D721Med (cell line): ENCODE measurements around the gene DAPK1.

Source experiments
- DNase-seq: peaks from one replicate; pipeline ENCODE4 v3.0.0; 2011; ENCODE audit warnings: low spot score; ENCODE audit not compliant: insufficient read length
- FAIRE-seq: peaks from 2 replicates; lab custom pipeline; 2011; peaks lifted over from hg19 to GRCh38; lab: Jason Lieb, UNC
- TF ChIP-seq, protein P1 (sequence below): IDR thresholded peaks from 2 replicates; pipeline ENCODE4 v1.5.1; 2012; ENCODE audit warnings: mild to moderate bottlenecking, control low read depth; ENCODE audit not compliant: insufficient read depth; ENCODE audit errors: missing control alignments

Gene DAPK1

DNA sequence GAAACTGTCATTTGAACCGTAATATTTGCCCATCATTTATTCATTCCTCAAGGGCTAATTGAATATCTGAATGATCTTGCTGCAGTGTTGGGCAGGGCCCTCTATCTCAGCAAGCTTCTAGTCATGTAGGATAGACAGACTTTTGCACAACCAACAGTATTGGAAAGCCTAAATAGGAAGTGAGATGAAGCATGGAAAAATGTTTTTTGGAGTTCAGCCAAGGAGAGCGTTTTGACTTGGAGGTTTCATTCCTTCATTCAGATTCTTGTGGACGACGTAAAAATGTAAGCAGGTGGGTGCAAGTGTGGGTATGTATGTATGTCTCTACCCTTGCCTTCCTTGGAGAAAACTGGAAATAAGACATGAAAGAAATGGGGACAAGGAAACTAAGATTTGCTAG, 15.5 kb downstream of the DAPK1 start:
- no peak for FAIRE-seq
- TF ChIP-seq, protein P1, sequence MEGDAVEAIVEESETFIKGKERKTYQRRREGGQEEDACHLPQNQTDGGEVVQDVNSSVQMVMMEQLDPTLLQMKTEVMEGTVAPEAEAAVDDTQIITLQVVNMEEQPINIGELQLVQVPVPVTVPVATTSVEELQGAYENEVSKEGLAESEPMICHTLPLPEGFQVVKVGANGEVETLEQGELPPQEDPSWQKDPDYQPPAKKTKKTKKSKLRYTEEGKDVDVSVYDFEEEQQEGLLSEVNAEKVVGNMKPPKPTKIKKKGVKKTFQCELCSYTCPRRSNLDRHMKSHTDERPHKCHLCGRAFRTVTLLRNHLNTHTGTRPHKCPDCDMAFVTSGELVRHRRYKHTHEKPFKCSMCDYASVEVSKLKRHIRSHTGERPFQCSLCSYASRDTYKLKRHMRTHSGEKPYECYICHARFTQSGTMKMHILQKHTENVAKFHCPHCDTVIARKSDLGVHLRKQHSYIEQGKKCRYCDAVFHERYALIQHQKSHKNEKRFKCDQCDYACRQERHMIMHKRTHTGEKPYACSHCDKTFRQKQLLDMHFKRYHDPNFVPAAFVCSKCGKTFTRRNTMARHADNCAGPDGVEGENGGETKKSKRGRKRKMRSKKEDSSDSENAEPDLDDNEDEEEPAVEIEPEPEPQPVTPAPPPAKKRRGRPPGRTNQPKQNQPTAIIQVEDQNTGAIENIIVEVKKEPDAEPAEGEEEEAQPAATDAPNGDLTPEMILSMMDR = no peak
- DNase-seq = no peak

DNA sequence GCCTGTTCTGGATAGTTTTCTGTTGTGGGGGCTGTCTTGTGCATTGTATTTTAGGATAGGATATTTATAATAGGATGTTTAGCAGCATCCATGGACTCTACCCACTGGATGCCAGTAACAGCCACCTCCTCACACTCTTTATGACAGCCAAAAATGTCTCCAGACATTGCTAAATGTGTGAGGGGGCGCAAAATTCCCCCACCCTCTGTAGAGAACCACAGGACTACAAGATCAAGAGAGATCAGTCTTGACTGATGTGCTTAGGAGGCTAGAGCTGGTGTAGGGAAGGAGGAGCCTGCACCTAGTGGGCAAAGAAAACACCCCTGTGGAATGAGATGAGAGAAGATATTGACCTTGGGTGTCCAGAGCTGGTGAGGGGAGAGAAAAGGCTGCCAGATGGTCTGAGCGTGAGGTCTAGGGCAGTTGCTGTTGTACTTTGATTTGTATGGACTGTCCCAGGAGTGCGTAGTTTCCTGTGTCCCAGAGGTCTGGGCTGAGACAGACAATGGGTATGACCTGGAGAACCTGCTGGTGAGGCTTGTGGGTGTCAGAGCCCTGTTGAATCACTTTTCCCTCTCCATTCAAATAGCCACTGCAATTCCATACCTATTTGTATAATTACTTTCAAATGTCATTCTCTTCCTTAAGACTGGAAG, 16.3 kb downstream of the DAPK1 start:
- TF ChIP-seq, protein P1 = no peak
- FAIRE-seq (no peak), DNase-seq (no peak)

DNA sequence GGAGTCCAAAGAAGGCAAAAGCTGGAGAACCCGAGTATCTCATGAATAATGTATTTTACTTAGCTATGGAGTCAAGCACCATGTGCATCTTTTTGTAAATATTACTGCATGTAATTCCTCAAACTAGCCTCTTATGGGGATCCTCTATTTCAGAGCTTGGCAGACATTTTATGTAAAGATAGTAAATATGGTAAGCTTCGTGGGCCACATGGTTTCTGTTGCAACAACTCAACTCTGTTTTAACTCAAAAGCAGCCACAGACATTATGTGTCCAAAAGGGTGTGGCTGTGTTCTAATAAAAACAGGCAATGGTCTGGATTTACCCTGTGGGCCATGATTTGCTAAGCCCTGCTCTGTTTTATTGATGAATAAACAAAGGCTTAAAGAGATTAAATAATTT, 17.3 kb downstream of the DAPK1 start:
- no peak for FAIRE-seq
- TF ChIP-seq, protein P1 = no peak

DNA sequence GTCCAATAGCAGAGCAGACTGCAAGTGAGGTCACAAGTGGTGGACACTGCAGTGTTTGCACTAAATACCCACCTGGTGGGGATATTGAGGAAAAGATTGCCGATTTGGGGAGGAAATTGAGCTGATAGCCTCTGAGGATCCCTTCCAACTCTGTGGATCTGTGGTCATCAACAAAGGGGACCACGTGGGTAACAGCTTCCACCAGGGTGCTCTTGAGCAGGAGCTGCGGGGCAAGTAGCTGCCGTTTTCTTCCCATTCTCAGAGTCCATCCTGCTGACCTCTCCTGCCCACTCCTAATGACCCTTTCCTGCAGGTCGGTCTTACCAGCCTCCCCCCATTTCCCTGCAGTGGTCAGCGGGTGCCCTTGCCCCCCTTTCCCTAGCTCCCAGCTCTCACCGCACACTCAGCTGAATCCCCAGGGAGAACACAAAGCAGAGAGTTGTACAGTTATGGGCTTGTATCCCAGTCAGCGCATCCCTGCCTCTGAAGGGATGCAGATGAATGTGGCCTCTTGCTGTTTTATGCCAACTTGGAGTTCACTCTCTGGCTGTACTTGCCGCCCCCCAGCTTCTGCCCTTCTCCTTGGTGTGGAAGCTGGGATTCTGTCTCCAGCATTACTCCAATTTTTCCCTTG, 18.0 kb downstream of the DAPK1 start:
- TF ChIP-seq, protein P1 = no peak
- DNase-seq (no peak), FAIRE-seq (no peak)

More for the DNA sequence above, 17.3 kb downstream of the DAPK1 start:
- DNase-seq = no peak

DNA sequence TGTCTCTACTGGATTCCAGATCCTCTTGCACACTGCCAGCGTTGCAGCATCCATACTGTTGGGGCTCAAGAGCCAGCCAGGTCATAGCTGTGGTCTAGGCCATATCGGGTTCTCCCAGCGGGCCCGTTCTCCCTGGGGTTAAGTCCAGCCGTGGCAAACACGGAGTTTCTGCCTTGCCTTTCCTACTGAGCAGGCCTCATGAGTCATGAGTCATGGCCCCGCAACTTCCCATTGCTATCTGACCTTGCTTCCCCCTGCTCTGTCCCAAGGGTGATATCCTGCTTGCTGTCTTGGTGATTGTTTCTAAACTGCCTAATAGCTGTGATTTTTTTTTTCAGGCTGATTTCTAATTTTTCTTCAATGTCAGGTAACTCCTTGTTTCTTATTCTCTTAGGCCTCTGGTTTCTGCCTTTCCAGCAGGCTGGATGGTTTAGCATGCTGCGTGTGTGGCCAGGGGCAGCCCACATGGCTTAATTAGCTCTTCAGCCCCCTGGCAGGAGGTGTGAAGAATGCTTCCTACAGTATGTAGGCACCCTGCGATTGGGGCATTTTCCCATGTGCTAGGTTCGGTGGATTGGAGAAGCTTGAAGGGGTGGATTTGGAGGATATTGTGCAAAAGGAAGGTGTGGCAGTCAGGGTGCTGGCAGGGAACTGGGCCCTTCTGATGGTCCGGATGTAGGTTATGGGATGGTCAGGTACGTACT, 18.7 kb downstream of the DAPK1 start:
- FAIRE-seq (no peak), DNase-seq (no peak)
- TF ChIP-seq, protein P1 = no peak

DNA sequence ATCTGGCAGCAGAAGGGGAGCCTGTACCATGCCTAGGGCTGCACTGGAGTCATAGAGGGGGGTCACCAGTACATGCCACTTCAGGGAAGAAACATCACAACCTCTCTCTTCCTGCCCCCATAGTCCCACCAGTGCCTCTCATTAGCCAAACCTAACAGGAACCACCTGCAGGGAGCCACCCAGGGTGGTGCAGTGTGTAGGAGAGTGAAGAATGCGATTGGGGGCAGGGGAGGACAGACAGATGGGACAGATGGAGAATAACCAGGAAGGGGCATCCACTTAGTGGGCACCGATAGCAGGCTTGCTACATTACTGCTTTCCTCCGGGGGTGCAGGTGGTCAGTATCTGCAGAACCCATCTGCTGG, 19.2 kb downstream of the DAPK1 start:
- TF ChIP-seq, protein P1 = no peak
- FAIRE-seq (no peak), DNase-seq (no peak)
